GM10847 (cell line): ENCODE measurements around the gene ACADS.

Experiments
- POLR2A ChIP-seq: IDR thresholded peaks from 2 replicates; pipeline ENCODE4 v1.6.1; 2011; ENCODE audit not compliant: insufficient read length; ENCODE audit errors: extremely low read depth

Gene ACADS

GRCh38 chr12:120690978-120691377 is 34.6 kb upstream of the ACADS start:
- no peak for TF ChIP-seq POLR2A

GRCh38 chr12:120692524-120693033 is 33.0 kb upstream of the ACADS start:
- TF ChIP-seq POLR2A: no peak

- TF ChIP-seq POLR2A: no peak
Observed at GRCh38 chr12:120693848-120694247, 31.8 kb upstream of the ACADS start.

GRCh38 chr12:120696626-120697025 is 29.0 kb upstream of the ACADS start:
- TF ChIP-seq POLR2A: no peak

GRCh38 chr12:120697344-120697743 is 28.3 kb upstream of the ACADS start:
- no peak for TF ChIP-seq POLR2A

- no peak for TF ChIP-seq POLR2A
Observed at GRCh38 chr12:120698665-120699064, 27.0 kb upstream of the ACADS start.

- TF ChIP-seq POLR2A: no peak
Observed at GRCh38 chr12:120699553-120699952, 26.1 kb upstream of the ACADS start.

- no peak for TF ChIP-seq POLR2A
Observed at GRCh38 chr12:120700886-120701285, 24.7 kb upstream of the ACADS start.

GRCh38 chr12:120702637-120703036 is 23.0 kb upstream of the ACADS start:
- no peak for TF ChIP-seq POLR2A

- no peak for TF ChIP-seq POLR2A
Observed at GRCh38 chr12:120703311-120703942, 22.2 kb upstream of the ACADS start.

- no peak for TF ChIP-seq POLR2A
Observed at GRCh38 chr12:120705618-120706017, 20.0 kb upstream of the ACADS start.

GRCh38 chr12:120706029-120706428 is 19.6 kb upstream of the ACADS start:
- TF ChIP-seq POLR2A: no peak

GRCh38 chr12:120708651-120709050 is 17.0 kb upstream of the ACADS start:
- no peak for TF ChIP-seq POLR2A

- TF ChIP-seq POLR2A: peak; percentile 51
Observed at GRCh38 chr12:120710031-120710804, 15.4 kb upstream of the ACADS start, which contains the start of gene UNC119B. TSS of gene UNC119B (plus strand) at chr12:120710458. CDS start at chr12:120710475, 17 bp downstream.

GRCh38 chr12:120710805-120711296 is 14.8 kb upstream of the ACADS start:
- TF ChIP-seq POLR2A: no peak

- TF ChIP-seq POLR2A: no peak
Observed at GRCh38 chr12:120711411-120711810, 14.2 kb upstream of the ACADS start.
